D721Med (cell line): ENCODE results near the gene C3orf18.

ENCODE experiments used
- DNase-seq: peaks from one replicate; pipeline ENCODE4 v3.0.0; 2011; ENCODE audit warnings: low spot score; ENCODE audit not compliant: insufficient read length
- FAIRE-seq: peaks from 2 replicates; lab custom pipeline; 2011; peaks lifted over from hg19 to GRCh38; lab: Jason Lieb, UNC
- TF ChIP-seq, protein P1 (sequence below): IDR thresholded peaks from 2 replicates; pipeline ENCODE4 v1.5.1; 2012; ENCODE audit warnings: mild to moderate bottlenecking, control low read depth; ENCODE audit not compliant: insufficient read depth; ENCODE audit errors: missing control alignments

Gene C3orf18

GRCh38 chr3:50562861-50563260, 4.7 kb downstream of the C3orf18 start:
- TF ChIP-seq, protein P1, sequence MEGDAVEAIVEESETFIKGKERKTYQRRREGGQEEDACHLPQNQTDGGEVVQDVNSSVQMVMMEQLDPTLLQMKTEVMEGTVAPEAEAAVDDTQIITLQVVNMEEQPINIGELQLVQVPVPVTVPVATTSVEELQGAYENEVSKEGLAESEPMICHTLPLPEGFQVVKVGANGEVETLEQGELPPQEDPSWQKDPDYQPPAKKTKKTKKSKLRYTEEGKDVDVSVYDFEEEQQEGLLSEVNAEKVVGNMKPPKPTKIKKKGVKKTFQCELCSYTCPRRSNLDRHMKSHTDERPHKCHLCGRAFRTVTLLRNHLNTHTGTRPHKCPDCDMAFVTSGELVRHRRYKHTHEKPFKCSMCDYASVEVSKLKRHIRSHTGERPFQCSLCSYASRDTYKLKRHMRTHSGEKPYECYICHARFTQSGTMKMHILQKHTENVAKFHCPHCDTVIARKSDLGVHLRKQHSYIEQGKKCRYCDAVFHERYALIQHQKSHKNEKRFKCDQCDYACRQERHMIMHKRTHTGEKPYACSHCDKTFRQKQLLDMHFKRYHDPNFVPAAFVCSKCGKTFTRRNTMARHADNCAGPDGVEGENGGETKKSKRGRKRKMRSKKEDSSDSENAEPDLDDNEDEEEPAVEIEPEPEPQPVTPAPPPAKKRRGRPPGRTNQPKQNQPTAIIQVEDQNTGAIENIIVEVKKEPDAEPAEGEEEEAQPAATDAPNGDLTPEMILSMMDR: no peak
- no peak for FAIRE-seq
- DNase-seq: no peak

DNA sequence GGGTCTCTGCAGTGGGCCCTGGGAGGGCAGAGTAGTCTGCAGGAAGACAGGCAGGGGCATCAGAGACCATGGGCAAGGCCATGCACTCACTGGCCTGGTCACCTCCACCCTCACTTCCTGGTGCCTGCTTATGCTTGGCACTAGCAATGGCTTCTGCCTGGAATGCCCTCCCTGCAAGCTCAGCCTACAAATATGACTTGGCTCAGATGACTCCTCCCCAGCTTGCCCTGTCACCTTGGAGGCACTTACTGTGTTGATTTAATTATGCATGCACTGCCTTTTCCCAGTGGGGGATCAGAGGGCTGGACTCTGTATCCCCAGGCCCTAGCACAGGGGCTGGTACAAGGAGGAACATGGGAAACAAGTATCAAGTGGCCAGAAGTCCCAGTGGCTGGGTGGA, 7.8 kb downstream of the C3orf18 start:
- DNase-seq (no peak), FAIRE-seq (no peak)
- TF ChIP-seq, protein P1: no peak

- TF ChIP-seq, protein P1: no peak
- DNase-seq: no peak
Observed at GRCh38 chr3:50557915-50558314, 9.6 kb downstream of the C3orf18 start.

DNA sequence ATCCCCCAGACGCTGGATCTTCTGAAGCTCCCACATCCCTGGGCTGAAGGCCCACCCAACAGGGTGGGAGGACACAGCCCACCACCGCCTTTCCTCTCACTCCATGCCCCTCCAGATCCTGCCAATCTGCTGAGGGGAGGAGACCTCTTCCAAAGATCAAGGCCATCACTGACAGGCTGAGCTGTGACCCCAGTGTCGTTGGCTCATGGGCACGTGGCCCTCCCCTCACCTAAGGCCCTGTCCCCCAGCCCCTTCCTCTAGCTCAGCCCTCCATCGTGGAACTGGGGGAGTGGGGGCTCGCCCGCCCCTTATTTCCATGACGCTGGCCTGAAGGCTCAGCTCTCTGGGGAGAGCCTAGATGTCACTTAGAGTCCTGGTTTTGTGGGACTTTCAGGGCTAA, 10.4 kb downstream of the C3orf18 start:
- DNase-seq (no peak), FAIRE-seq (no peak)
- TF ChIP-seq, protein P1: no peak

More at GRCh38 chr3:50557915-50558314, 9.6 kb downstream of the C3orf18 start:
- FAIRE-seq: no peak

DNA sequence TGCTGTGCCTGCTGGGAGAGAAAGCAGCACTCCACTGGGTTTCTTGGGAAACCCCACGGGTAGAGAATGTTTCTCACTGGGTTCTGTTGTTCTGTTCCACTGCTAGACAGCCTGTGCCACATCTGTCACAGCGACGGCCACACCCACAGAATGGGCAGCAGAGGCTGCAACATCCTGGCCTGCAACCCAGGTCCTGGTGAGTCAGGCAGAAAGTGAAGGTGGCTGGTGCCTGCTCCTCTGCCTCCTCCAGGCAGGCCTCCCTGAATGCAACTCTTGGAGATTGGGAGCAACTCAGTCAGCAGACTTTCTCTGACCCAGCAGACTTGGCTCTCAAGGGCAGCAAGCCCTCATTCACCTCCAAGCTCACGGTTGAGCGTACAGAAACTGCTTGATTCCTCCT, 13.0 kb downstream of the C3orf18 start:
- FAIRE-seq (no peak), DNase-seq (no peak)
- TF ChIP-seq, protein P1: no peak

GRCh38 chr3:50552598-50552997, 14.9 kb downstream of the C3orf18 start:
- TF ChIP-seq, protein P1: no peak
- FAIRE-seq (no peak), DNase-seq (no peak)

DNA sequence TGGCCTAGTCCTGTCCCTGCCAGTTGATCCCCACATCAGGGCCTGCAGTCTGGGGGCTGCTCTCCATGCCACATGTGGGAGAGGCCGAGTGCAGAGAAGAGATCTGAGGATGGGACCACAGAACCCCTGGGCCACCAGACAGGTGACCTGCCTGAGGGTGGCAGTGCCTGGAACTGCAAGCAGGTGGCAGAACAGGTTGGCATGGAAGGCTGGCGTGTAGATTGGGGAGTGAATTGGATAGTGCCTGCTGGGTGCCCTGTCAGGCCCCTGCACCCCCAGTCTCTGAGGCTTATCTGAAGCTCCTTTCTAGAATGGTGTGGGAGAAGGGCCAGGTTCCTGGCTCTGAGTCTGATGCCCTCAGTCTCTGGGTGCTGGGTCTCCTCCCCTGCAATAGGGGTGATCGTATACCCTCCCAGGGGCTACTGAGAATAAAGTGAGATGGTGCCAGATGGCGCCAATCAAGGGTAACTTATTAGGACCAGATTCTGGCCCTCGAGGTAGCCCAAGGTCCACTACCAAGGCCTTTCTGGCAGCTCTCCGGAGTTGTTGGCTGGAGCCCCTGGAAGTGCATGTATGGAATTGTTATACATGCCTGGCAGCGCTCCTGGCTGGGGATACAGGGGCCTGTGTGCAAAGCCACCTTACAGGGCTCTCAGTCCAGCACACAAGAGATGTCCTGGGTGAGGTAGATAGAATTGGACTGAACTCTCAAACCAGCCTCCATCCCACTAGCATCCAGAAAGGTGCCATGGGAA, 15.7 kb downstream of the C3orf18 start:
- no peak for FAIRE-seq
- DNase-seq: no peak
- TF ChIP-seq, protein P1: peak; percentile 2
